ENCODE results near the gene PSME2.

The PSME2 gene

GRCh38 chr14:24137529-24138395 lies 8.6 kb downstream of the PSME2 start:
- H3K27me3 ChIP-seq (replicated peaks) = no peaks in the 10 kb centered on the region
- TF ChIP-seq CTCF (IDR thresholded peaks at IDR 0.05; ENCODE audit: low read depth, low read length, missing control alignments) = no peak
- no peak for DNase-seq
- in situ Hi-C loops (cut with HindIII; ENCODE audit: low pct_ligation_motif_present, low sequenced_read_pairs) = no loop called here
- no peak overlapping the region for H3K4me3 ChIP-seq (ENCODE audit: low read depth, low read length)
- peaks cover 11% of the 10 kb centered on the region for H3K36me3 ChIP-seq (replicated peaks)
- H3K27ac ChIP-seq = no peak overlapping the region

DNA sequence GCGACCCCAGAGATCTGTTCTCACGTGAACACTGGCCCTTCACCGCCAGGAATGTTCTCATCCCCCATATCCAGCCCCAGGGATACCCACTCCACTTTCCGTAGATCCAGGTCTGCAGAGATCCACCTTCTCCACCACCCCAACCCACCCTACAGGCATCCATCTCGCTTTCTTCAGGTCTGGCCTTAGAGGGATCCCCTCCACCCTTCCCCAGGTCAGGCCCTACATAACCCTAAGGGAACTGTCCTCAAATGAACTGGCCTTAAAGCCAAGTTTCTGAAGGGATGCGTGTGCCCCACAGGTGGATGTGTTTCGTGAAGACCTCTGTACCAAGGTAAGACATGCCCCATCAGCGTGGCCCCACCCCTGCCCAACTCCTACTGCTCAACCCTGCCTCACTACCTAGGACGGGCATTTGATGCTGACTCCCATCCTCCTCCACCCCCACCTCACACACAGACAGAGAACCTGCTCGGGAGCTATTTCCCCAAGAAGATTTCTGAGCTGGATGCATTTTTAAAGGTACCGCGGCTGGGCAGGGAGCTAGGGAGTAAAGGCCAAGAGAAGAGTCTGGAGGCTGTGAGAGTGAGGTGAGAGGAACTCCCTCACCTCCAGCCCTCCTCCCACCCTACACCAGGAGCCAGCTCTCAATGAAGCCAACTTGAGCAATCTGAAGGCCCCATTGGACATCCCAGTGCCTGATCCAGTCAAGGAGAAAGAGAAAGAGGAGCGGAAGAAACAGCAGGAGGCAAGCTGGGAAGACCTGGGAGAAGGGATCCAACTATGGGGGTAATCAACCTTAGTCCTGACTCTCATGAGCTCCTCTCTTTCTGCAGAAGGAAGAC lies 9.5 kb downstream of the PSME2 start:
- Histone ChIP-seq H3K36me3 (replicated peaks) (peaks cover 11% of the 10 kb centered on the region), H3K27me3 (replicated peaks) (no peaks in the 10 kb centered on the region), H3K27ac (no peak overlapping the region), H3K4me3 (ENCODE audit: low read depth, low read length) (peak overlapping the region; percentile 77)
- no peak for TF ChIP-seq CTCF (IDR thresholded peaks at IDR 0.05; ENCODE audit: low read depth, low read length, missing control alignments)
- in situ Hi-C loops (cut with HindIII; ENCODE audit: low pct_ligation_motif_present, low sequenced_read_pairs) = no loop called here
- no peak for DNase-seq

GRCh38 chr14:24135834-24136683 lies 10.4 kb downstream of the PSME2 start, which contains the start of gene PSME1:
Gene PSME1 (plus strand): TSS chr14:24136194. CDS start chr14:24136263, 69 bp downstream.
- peak; percentile 79 for DNase-seq
- TF ChIP-seq CTCF (IDR thresholded peaks at IDR 0.05; ENCODE audit: low read depth, low read length, missing control alignments) = no peak
- no peaks in the 10 kb centered on the region for H3K27me3 ChIP-seq (replicated peaks)
- H3K36me3 ChIP-seq (replicated peaks) = peaks cover 11% of the 10 kb centered on the region
- H3K4me3 ChIP-seq (ENCODE audit: low read depth, low read length) = peak within 1 kb of the TSS; percentile 77
- peak within 1 kb of the TSS; percentile 74 for H3K27ac ChIP-seq
- in situ Hi-C loops (cut with HindIII; ENCODE audit: low pct_ligation_motif_present, low sequenced_read_pairs) = no loop called here

DNA sequence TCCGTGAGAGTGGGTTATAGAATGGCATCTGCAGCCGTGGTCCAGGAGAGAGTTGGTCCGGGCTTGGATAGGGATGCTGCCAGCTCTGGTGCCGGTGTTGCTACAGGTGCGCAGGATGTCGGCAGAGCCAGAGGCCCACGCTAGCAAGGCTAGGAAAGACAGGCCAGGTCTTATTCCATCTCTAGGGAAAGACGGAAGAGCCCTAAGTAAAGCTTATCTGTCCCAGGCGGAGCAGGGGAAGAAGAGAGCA lies 10.9 kb downstream of the PSME2 start:
- Histone ChIP-seq H3K36me3 (replicated peaks) (peaks cover 11% of the 10 kb centered on the region), H3K4me3 (ENCODE audit: low read depth, low read length) (peak overlapping the region; percentile 77), H3K27ac (no peak overlapping the region), H3K27me3 (replicated peaks) (no peaks in the 10 kb centered on the region)
- no peak for DNase-seq
- TF ChIP-seq CTCF (IDR thresholded peaks at IDR 0.05; ENCODE audit: low read depth, low read length, missing control alignments) = no peak
- in situ Hi-C loops (cut with HindIII; ENCODE audit: low pct_ligation_motif_present, low sequenced_read_pairs) = no loop called here

DNA sequence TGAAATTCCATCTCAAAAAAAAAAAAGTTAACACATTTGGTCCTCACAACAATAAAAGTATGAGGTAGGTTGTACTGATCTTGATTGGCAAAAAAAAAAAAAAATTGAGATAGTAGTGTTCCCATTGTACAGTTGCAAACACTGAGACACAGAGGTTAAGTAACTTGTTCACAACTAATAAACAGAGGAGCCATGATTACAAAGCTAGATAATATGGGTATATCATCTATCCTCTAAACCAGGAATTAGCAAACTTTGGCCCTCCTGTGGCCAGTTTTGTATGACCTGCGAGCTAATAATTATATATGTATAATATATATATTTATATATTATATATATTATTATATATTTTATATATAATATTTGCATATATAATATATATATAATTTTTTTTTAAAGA lies 12.7 kb downstream of the PSME2 start:
- Histone ChIP-seq H3K27me3 (replicated peaks) (no peaks in the 10 kb centered on the region), H3K4me3 (ENCODE audit: low read depth, low read length) (no peak overlapping the region), H3K27ac (no peak overlapping the region), H3K36me3 (replicated peaks) (peaks cover 11% of the 10 kb centered on the region)
- TF ChIP-seq CTCF (IDR thresholded peaks at IDR 0.05; ENCODE audit: low read depth, low read length, missing control alignments) = no peak
- no peak for DNase-seq
- in situ Hi-C loops (cut with HindIII; ENCODE audit: low pct_ligation_motif_present, low sequenced_read_pairs) = no loop called here

Data from brain microvascular endothelial cell (primary cell).